OCI-LY3 (cell line): Measurements from ENCODE around the gene CSF2.

Experiments used
- CTCF ChIP-seq: fragments of 200-600, 300-600 bp; sonication (generic); IDR thresholded peaks from 2 replicates; pipeline ENCODE4 v1.5.1; 2014; ENCODE audit warnings: antibody characterized with exemption, low read length, low read depth
- EZH2phosphoT487 ChIP-seq: fragments of 200-600 bp; shearing (Covaris generic); IDR thresholded peaks from 2 replicates; pipeline ENCODE4 v1.6.1; 2018; ENCODE audit warnings: antibody characterized with exemption, mixed run types, low read depth

GRCh38 chr5:132079619-132080018 lies 6.0 kb downstream of the CSF2 start:
- TF ChIP-seq CTCF (no peak), EZH2phosphoT487 (no peak)
